Islet of Langerhans (tissue), 1 donor: ENCODE results near the gene TCEANC.
A peak's percentile ranks its signal among the peaks of the same experiment; 100 is the strongest.
"Not testable (repeated sequence)": the region's sequence is repeated elsewhere in the genome, so short reads cannot be mapped to it uniquely, and the experiment has no call there.

Experiments
- FAIRE-seq: peaks from one replicate; lab custom pipeline; 2011; peaks lifted over from hg19 to GRCh38; lab: Jason Lieb, UNC

Gene TCEANC

GRCh38 chrX:13652850-13653693 is at the start of gene TCEANC:
TSS of gene TCEANC (plus strand) at chrX:13653141. CDS start at chrX:13662509, 9,368 bp downstream.
- peak; percentile 98 for FAIRE-seq

DNA sequence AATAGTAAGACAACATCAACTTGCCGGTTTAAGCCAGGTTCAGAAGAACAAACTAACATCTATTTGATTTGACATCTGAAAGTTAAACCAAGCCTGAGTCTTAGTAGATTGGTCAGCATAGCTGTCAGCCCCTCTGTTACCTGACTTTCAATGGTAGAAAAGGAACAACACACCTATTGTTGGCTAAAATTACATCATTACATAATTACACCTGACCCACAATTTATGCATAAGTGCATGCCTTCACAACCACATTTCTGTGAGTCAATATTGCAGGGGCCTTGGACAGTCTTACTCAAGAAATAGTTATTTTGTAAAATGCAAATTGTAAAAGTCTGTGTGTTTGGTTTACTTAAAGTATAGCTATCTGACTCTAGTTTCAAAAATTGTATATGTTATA is 47.3 kb upstream of the TCEANC start:
- no peak for FAIRE-seq

DNA sequence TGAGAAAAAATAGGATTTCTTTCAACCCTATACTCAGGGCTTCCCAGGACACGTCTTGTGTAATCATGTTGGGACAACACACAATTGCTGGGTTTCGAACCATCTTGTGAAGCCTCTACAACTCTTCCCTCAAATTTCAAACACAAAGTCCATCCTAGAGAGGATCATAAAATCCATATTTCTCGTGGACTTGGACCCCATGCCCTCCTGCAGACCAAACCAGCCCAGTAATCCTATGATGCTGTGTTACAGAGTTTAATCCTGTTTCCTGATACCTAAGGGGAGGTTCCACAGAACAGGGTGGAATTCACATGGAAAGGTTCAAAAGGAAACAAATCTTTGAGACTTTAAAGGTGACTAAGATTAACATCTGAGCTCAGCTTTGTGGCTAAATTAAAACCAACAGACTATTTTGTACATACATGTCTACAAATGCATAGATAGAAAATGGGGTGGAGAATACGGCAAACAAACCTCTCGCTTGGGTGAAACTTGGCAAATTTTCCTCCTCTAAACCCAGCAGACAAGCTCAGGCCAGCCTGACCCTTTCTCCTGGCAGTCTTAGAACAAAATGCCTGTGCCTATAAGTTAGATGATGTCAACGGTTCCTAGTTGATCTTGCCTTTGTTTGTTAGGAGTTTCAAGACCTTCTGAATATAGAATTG is 45.5 kb upstream of the TCEANC start:
- no peak for FAIRE-seq

GRCh38 chrX:13607996-13608365 is 45.0 kb upstream of the TCEANC start:
- FAIRE-seq: no peak

- no peak for FAIRE-seq
Observed at GRCh38 chrX:13614154-13614553, 38.8 kb upstream of the TCEANC start.

DNA sequence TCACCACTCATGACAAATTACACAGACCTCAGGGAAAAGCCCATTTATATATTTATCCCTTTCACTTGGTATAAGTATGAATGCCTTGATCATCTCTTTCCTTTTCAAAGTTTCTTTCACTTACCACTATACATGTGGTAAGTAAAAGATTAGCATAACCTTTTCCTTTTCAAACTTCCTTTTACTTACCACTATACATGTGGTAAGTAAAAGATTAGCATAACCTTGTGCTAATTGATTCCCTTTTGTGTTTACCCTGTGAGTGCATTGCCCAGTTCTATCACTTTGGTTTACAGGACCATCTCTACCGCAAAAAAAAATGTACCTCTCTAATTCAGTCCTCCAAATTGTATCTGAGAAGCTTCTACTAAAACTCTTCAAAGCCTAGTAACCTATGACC is 32.7 kb upstream of the TCEANC start:
- no peak for FAIRE-seq

- no peak for FAIRE-seq
Observed at GRCh38 chrX:13622401-13622964, 30.5 kb upstream of the TCEANC start.

DNA sequence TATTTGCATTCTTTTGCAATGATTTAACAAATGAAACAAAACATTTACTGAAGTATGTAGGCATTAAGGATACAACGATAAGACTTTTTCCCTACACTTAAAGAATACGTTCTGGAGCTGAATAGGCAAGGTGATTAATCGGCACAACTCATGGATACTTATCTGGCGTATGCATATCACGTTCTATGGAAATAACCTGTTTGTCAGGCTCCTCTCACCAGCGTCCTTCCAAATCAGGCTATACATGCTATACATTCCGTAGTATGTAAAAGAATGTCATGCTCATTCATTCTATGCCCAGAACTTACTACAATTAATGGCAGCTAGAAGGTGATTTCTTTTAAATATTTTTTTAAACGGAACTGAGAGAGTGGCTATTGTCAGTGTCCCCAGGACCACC is 25.6 kb upstream of the TCEANC start:
- no peak for FAIRE-seq

DNA sequence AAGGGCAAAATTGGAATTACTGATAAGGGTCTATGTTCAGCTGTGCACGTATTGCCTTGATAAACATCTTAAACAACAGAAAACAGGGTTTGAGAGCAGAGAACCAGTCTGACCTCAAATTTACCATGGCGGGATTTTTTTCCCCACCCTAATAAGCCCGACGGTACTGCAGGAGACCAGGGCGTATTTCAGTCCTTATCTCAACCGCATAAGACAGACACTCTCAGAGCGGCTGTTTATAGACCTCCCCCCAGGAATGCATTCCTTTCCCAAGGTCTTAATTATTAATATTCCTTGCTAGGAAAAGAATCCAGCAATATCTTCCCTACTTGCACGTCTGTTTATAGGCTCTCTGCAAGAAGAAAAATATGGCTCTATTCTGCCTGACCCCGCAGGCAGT is 15.7 kb upstream of the TCEANC start:
- not testable (repeated sequence) for FAIRE-seq

DNA sequence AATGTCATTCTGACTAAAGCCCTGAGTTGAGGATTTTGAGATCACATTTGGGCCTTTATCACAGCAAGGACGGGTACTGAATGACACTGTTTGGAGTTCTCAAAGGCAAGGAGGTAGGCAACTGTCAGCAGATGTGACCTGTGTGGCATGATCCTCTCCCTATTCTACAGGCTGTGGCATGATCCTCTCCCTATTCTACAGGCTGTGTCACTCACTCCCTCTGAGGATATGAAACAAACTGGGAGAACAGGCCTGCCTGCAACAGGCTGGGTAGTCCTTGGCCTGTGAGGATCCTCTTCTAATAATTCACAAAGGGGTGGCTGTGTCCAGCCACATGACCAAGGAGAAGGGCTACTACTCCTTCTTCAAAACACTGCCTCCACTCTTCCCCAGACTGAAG is 14.9 kb upstream of the TCEANC start:
- no peak for FAIRE-seq

DNA sequence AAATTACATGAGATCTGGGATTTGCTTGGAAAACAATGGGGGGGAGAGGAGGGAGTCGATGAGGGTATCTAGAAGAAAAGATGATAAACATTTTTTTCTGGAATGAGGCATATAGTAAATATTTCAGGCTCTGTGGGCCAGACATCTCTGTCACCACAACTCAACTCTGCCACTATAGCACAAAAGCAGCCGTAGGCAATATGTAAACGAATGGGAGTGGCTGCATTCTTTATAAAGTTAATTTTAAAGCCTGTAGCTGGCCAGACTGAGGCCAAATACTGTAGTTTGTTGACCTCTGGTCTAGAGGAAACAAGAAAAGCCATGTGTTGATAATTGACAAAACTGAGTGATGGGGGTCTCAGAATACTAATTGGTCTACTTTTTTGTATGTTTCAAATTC is 14.1 kb upstream of the TCEANC start:
- no peak for FAIRE-seq

GRCh38 chrX:13641684-13642083 is 11.3 kb upstream of the TCEANC start:
- not testable (repeated sequence) for FAIRE-seq

GRCh38 chrX:13645464-13646153 is 7.3 kb upstream of the TCEANC start:
- no peak for FAIRE-seq

GRCh38 chrX:13646154-13646549 is 6.8 kb upstream of the TCEANC start:
- peak; percentile 87 for FAIRE-seq

DNA sequence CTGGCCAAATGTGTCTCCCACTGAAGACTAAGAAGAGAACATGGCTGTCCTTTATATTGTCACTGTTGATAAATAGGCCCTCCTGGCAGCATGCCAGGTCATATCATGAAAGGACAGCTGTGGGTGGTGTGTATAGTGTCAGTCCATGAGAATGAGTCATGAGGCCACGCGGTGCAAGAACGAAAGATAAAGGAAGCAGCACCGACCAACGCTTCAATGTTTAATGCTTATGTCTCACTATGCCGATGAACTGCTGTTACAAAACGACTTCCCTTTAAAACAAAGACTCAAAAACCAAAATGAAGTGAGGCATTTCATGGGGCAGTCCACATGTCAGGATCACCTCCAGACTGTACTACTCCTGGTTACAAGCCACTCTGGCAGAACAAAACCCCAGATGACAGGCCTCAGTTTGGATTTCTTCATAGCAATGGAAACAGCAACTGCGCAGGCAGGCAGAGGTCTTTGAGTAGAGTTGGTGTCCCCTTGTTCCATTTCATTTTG is 5.2 kb upstream of the TCEANC start:
- no peak for FAIRE-seq

- not testable (repeated sequence) for FAIRE-seq
Observed at GRCh38 chrX:13648336-13648735, 4.6 kb upstream of the TCEANC start.

DNA sequence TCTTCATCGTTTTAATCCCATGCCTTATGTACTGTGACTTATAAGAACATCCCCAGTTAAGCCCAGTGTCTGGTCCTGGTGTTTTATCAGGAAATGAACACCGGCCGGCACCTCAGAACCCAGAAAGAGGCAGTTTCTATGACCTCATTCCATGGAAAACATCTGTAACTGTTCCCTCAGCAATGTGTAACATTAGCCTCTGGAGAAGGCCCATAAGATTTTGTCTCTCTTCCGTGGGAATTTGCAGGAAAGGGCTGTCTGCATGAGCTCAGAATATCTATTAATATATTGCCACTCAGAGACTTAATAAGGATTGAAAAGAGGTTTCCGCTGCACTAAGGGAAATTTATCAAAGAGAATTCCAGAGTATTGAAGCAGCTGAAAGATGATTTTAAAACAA is 3.1 kb upstream of the TCEANC start:
- no peak for FAIRE-seq

- no peak for FAIRE-seq
Observed at GRCh38 chrX:13650318-13650717, 2.6 kb upstream of the TCEANC start.

DNA sequence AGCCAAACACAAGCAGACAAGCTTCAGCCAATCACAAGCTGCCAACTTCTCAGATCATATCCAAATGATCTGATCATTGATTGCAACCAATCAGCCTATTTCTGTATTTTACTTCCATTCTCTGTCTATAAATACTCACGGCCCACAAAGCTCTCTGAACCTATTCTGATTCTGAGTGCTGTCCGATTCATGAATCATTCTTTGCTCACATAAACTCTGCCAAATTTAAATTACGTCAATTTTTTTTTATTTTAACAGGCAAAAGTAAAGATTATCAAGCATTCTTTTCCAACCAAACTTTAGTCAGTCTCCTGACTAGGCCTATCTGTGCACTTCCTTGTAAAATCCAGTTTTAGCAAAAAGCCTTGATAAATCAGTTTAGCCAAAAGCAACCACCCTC is 1.8 kb upstream of the TCEANC start:
- FAIRE-seq: no peak

DNA sequence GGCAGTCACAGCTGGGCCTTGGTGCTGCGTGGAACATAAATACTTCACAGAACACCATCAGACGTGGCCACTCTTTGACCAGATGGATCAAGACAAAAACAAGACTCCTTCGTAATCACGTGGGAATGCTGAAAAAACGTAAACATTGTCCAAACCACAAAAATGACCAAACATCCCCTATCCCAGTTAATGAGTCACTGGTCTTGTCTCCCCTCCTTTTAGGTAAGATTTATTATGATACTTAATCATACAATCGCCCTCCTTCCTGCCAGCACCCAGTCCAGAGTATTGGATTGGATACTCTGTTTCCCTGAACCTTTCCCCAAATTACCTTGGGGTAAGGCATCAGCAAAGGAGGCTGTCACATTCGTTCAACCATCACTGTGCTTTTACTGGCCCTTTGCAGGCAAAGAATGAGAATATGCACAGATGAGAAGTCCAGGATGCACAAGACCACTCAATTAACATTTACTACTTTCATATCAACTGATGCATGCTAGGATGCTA is 601 bp upstream of the TCEANC start:
- FAIRE-seq: no peak

GRCh38 chrX:13654116-13654515 is 1.2 kb downstream of the TCEANC start:
- FAIRE-seq: no peak

- FAIRE-seq: no peak
Observed at GRCh38 chrX:13655674-13656073, 2.7 kb downstream of the TCEANC start.

DNA sequence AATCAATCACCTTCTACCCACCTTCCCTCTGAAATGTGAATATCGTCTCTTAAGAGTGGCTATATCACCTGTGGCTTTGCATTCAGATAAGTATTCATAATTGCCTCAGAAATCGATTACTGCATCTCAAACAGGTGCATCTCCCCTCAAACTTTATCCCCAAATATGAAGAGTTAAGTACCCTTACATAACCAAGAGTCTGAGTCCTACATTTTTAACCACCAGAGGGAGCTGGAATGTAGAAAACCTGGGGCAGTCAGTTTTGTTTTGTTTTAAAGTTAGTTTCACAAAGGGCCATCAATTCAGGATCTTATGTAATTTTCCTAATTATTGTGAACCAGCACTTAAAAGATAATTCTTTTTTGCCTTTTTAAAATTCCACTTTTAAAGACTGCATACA is 5.7 kb downstream of the TCEANC start:
- FAIRE-seq: peak; percentile 99
